HuH-7.5 (cell line): ENCODE results near the gene TCF21.
"Not testable (repeated sequence)": the region's sequence is repeated elsewhere in the genome, so short reads cannot be mapped to it uniquely, and the experiment has no call there.

ENCODE experiments used
- DNase-seq: peaks from one replicate; pipeline ENCODE4 v3.0.0; 2011; ENCODE audit warnings: low spot score

Gene TCF21

DNA sequence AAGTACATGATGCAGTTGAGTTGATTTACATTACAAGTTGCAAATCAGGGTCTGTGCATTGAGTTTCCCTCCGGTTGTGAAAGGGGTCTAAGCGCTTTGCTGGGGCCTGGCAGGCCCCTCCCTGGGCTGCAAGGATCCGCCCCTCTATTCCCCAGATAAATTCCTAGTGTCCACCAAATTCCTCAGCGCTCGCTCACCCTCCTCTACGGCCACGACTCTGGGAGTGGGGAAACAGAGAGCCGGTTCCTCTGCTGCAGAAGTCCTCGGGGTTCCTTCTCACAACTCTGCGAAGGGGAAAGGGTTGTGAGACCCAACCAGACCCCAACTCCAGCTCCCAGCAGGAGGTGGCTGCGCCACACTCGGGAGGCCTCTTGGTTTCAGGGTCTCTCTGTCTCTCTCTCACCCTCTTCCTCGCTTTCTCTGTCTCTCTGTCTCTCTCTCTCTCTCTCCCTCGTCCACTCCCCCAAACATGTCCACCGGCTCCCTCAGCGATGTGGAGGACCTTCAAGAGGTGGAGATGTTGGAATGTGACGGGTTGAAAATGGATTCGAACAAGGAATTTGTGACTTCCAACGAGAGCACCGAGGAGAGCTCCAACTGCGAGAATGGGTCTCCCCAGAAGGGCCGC lies at the start of gene TCF21:
TCF21 (plus strand) TSS at position 185 of the 628 bp plus-strand sequence; CDS start at position 470, 285 bp downstream.
- DNase-seq, result no peak

GRCh38 chr6:133841176-133841575 lies 47.7 kb upstream of the TCF21 start:
- DNase-seq, result no peak

DNA sequence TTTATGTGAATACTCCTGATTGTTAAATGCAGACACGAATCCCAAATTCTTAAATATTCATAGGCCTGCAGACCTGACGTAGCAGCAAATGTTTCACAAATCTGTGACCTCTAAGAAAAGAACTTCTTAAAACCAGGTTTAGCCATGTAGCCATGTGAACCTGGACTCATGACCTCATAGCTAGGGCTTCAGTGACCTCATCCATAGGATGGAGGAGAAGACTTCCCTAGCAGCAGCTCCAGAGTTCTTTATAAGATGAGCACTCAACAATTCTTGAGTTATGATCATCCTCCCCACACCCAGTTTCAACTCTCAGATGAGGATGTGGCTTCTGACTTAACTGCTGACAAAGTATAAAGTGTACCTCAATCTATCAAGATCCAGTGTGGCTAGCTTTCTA lies 45.8 kb upstream of the TCF21 start:
- no peak for DNase-seq

DNA sequence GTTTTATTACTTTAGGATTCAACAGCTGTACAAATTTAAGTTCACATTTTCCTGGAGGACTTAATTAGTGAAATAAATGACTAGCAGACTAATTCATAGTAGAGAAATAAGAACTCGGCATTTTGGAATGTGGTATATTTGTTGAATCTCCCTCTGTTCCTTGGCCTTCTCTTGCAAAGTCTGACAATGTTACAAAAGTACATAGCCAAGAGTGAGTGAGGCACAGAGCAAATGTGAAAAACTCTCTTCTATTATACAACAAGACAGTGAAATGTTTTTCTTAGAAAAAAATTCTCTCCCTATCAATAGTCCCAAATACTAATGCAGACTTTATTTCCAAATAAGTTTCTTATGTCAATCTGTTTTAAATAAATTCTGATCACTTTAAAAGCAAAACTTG lies 44.2 kb upstream of the TCF21 start:
- DNase-seq, result no peak

DNA sequence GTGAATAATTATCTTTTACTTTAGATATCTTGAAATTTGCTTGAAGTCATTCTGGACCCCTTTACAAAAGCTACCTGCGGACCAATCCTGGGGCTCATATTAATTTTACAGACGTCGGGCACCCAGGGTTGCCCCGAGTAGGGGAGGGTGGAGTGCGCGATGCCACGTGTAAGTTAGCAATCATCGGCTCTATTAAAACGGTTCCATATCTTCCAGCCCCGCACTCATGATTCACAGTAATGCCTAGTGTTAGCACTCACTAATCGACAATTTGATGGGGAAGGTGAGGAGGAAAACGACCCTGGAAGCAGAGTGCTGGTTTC lies 34.9 kb upstream of the TCF21 start:
- no peak for DNase-seq

DNA sequence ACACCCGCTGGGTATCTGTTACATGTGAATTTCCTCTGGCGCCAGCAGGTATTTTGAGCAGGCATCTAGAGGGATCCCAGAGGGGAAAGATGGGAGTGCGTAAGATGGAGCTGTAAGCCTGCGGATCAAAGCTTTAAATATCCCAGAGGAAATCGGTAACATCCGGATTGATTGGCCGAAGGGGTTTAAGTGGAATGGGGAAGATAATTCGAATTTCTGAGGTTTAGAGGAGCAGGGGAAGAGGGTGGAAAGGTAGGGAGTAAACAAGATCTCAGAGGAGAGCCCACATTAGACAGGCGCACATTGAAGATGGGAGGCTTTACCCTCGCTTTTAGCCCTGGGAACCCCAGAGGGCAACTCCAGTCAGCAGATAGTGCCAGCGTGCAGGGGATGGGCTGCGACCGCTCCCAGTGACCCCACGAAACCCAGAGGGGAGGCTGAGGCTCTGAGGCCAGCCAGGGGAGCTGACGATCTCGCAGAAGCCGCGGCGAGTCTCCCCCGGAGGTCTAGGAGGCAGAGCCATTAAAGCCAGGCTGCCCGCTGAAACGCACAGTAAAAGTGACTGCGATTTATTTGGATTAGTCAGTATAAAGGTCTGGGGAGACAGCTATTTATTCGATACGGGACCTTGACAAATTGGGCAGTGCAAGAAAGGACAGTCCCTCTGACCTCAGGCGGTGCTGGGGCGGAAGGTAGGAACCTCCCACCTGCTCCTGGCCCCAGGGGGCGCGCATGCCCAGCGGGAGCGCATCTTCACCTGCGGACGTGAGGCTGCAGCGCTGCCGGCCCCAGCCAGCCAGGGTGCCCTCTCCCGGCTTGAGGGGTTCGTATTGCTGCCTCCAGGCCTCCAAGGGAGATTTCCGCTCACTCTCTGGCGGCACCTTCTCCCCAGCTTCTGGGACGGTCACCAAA lies 34.3 kb upstream of the TCF21 start:
- no peak for DNase-seq

DNA sequence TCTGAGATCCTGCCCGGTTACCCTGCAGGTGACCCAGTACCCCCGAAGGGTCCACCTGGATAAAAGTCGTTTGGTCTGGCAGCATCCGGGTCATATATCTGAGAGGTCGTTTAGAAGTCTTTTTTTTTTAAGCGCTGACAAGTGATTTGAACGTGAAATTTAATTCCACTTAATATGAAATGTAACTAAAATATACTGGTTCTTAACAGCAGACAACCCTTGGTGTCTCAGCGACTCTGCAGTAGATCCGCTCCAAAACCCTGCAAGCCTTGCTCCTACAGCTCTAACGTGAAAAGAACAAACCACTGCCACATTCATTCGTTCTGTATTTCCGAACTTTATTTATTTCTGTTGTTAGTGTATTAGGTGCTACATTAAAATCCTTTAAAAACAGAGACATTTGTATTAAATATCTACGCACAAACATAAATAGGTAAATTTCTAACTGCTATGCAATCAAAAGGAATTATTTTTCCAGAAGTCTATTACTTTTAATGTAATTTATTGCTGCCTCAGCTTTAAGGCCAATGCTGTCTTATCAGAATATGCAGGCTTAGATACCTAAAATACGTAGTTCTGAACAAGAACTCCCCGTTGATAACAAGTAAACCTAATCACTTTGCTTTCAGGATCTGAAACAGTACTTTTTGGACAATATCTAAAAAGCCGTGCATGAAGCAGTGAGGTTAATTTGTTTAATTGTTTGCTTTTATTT lies 33.5 kb upstream of the TCF21 start:
- no peak for DNase-seq

DNA sequence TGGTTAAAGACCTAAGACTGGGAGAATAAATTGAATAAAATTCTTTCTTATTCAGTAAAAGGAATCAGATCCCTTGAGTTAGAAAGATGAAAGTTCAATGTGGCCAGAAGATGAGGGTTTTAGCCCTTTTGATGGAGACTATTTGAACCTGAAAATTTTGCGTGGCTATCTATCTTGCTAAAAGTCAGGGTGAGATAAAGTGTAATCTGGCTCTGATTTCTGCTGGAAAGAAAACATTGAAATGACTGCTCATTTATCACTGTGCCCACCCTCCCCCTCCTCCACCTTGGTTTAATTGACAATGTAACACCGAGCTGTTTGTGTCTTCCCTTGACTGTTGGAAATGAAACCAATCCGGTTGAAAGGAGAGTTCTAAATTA lies 32.9 kb upstream of the TCF21 start:
- DNase-seq, result no peak

DNA sequence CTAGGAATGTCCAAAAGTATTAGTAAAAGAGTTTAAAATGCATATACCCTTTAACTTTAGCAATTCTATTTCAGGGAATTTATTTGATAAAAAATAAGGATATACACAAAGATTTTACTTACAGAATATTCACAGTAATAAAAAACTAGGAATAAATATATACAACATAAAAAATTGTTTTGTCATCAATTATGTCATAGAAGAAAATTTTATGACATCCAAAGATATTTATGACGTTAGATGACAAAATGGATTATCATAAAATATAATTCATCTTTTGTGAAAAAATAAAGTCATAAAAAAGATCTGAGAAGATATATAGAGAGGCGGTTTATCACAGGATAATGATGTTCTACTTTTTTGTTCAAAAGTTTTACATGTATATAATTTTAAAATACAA lies 32.0 kb upstream of the TCF21 start:
- DNase-seq, result no peak

GRCh38 chr6:133857696-133858095 lies 31.2 kb upstream of the TCF21 start:
- no peak for DNase-seq

DNA sequence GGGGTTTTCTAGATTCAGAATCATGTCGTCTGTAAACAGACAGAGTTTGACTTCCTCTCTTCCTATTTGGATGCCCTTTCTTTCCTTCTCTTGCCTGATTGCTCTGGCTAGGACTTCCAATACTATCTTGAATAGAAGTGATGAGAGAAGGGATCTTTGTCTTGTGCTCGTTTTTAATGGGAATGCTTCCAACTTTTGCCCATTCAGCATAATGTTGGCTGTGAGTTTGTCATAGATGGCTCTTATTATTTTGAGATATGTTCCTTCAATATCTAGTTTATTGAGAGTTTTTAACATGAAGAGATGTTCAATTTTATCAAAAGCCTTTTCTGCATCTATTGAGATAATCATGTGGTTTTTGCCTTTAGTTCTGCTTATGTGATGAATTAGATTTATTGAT lies 27.6 kb upstream of the TCF21 start:
- DNase-seq, result not testable (repeated sequence)

GRCh38 chr6:133863228-133863627 lies 25.7 kb upstream of the TCF21 start:
- DNase-seq, result no peak

GRCh38 chr6:133865680-133866079 lies 23.2 kb upstream of the TCF21 start:
- no peak for DNase-seq

DNA sequence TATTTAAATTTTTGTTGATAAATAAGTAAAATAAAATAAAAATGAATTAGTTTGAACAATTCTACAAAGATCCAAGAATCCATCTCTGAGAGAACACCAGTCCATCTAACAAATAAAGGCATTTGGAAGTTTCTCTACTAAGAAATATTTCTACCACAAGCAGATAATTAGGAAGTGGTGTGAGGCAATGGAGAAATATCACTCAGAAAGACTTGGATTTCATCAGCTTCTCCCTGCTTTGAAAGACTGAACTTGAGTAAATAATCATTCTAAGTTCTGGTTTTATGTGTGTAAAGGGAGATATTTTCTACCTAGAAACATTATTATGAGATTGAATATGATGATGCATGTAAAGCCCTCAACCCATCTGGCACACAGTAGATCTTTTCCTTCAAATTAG lies 17.8 kb upstream of the TCF21 start:
- DNase-seq, result no peak

GRCh38 chr6:133873538-133873937 lies 15.4 kb upstream of the TCF21 start:
- DNase-seq, result no peak

- DNase-seq, result no peak
These were observed 11.8 kb upstream of the TCF21 start for GRCh38 chr6:133877116-133877515.

GRCh38 chr6:133880006-133880405 lies 8.9 kb upstream of the TCF21 start:
- DNase-seq, result no peak

- no peak for DNase-seq
These were observed 8.0 kb upstream of the TCF21 start for GRCh38 chr6:133880896-133881295.

GRCh38 chr6:133886104-133886775 lies 2.7 kb upstream of the TCF21 start:
- DNase-seq, result no peak

DNA sequence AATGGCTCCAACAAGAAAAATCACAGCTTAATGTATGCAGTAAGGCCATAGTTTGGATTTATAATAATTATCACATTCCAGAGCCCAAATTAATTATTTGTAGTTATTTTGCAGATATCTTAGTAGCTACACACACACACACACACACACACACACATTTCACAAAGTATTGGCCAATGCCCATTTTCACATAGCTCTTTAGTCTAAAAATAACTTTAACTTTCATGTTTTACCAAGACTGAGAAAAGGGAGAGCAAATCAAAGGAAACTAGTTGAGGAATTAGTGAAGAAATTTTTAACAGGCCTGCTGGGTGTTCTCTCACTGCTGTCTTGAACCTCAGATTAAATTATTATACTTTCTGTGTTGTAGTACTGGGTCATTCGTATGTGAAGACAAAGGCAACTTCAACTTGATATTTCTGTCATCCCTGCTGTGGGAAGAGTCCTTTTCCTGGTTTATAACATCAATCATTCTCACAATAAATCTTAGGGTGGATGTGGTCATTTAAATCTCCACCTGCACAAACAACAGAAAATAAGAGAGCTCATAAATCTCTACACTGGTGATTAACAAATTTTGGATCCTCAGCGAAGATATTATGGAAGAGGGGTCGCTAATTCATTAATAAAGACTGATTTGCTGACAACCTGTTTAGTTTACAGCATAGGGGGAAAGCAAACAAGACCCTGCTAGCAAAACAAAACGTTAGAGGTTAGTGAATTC lies 1.6 kb upstream of the TCF21 start:
- no peak for DNase-seq

DNA sequence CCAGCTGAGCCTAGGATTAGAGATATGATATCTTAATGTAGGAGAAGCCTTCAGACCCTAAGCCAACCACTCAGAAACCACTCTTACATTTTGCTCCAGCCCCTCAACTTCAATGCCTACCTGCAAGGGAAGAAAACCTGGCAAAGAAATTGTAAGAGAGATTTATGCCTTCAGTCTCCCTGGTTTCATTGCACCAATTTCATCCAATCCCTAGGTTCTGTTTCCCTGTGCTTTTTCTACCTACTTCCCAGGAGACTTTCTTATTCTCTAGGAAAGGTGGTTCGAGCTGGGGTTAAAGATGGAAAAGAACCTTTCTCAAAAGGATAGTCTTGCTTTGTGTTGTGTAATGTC lies 1.1 kb upstream of the TCF21 start:
- no peak for DNase-seq
